Psoas muscle (tissue), 8 donors: Measurements from ENCODE around the gene GALT. TPM values are rescaled to one million over a fixed set of nuclear protein-coding genes. Genes with fewer than 3 reads are reported as not detected.

ENCODE experiments used
- ATAC-seq, 4 donors: fragments of 200-7000 bp; cut with Tn5 transposase; one replicate each; pipeline ENCODE4 v1.9.1; 2020; ENCODE audit warnings: moderate library complexity in 3 of 4, mild to moderate bottlenecking in 2 of 4
- DNase-seq, 2 donors: peaks; one replicate each; pipeline ENCODE4 v3.0.0-alpha.2; 2020
- H3K27ac ChIP-seq: fragments of 200-600 bp; one replicate; pipeline ENCODE4 v1.8.0; 2022
- H3K27me3 ChIP-seq, 3 donors: fragments of 200-600 bp in 1 of 3; one replicate each; pipeline versions ENCODE4 v1.6.1 to v1.8.0; 2013 to 2022; ENCODE audit warnings: low read length in 2 of 3, mild to moderate bottlenecking in 2 of 3, moderate library complexity in 1 of 3; ENCODE audit not compliant: insufficient read depth in 3 of 3
- H3K36me3 ChIP-seq, 2 donors: fragments of 200-600 bp in 1 of 2; one replicate each; pipeline versions ENCODE4 v1.6.1 to v1.8.0; 2013 to 2022; ENCODE audit warnings: low read depth in 1 of 2, mild to moderate bottlenecking in 1 of 2, moderate library complexity in 1 of 2; ENCODE audit not compliant: insufficient read depth in 1 of 2
- H3K4me1 ChIP-seq: fragments of 200-600 bp; one replicate; pipeline ENCODE4 v1.8.0; 2022
- H3K4me3 ChIP-seq: fragments of 200-600 bp; one replicate; pipeline ENCODE4 v1.8.0; 2022; ENCODE audit warnings: mild to moderate bottlenecking
- H3K9me3 ChIP-seq: fragments of 200-600 bp; one replicate; pipeline ENCODE4 v1.8.0; 2022
- CTCF ChIP-seq: fragments of 200-600 bp; IDR thresholded peaks from one replicate; pipeline ENCODE4 v1.8.0; 2022; ENCODE audit warnings: antibody characterized with exemption
- WGBS, 3 donors: extraction: QIAGEN DNeasy Blood & Tissue Kit; methylation state at CpG; one replicate each; pipeline versions ENCODE4 v1.1.6 to v1.1.7; 2013; 5-methylcytosine and 5-hydroxymethylcytosine counted together
- intact Hi-C, 2 donors: fragments of 100-400 bp; cut with DNase I; formaldehyde crosslinking; loops; one replicate each; pipeline versions ENCODE4 v1.11.0 to v1.14.2; 2022
- polyA plus RNA-seq, 3 donors: library from polyadenylated mRNA; stranded (reverse); fragments of 200-250 nt; gene quantifications; one replicate each; pipeline ENCODE4 v1.2.3, GENCODE V29; 2013
- total RNA-seq, 4 donors: library from RNA; stranded (reverse); fragmentation: NEBNext Ultra II Directional in 2 of 4; extraction: Animal tissue kit (Norgen Biotek cat#: 25700) in 2 of 4; gene quantifications; one replicate each; pipeline versions ENCODE4 v1.2.1 to v1.2.4, GENCODE V29; 2021 to 2023
- donor health status: healthy with polysubstance abuse.
- donor health status: DM: no; HTN: no; CAD: no; lungs with moderate emphysema.
- donor health status: Bipolar disorder and iron deficiency.
- donor health status: healthy.
- donor health status: DM: yes; HTN: yes; CAD: no.
- donor health status: DM: no; HTN: no; CAD: no.
- donor health status: DM: no; HTN: no; CAD: no.
- donor health status: DM: yes; HTN: yes; CAD: no.

The GALT gene
- total and polyA plus RNA-seq, 7 donors: 9.5 to 40.6 (median 17.7) TPM

DNA sequence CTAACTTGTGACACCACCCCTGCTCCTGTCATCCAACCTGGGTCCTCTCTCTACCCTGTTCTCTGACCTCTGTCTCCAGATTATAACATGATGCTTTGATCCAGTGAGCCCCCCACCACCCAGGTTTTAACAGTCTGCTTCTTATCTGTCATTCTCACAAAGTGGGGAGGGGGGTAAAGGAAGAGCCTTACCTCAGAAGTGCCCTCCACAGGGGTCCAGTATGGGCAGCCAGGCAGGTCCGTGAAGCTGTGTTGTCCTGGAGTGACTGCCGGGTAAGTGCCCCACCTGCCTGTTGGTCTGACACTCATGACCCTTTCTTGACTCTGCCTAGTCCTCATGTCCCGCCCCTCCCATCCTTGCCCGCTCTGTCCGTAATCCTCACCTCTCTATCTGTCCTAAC lies 8.9 kb downstream of the GALT start:
- intact Hi-C loops: no loop called here
- no peak for TF ChIP-seq CTCF
- H3K27ac ChIP-seq: no peak overlapping the region
- H3K9me3 ChIP-seq: no peaks in the 10 kb centered on the region
- peaks cover 0 to 15% of the 10 kb centered on the region in 2 donors for H3K36me3 ChIP-seq
- ATAC-seq: no peak
- no peak overlapping the region for H3K4me3 ChIP-seq
- WGBS, 3 donors: 67 to 80% (median 71%) methylated on average over 5 of the region's 5 CpGs
- peaks cover 37% of the 10 kb centered on the region for H3K4me1 ChIP-seq
- H3K27me3 ChIP-seq: no peaks in the 10 kb centered on the region
- no peak for DNase-seq

- intact Hi-C loops: no loop called here
Measured at GRCh38 chr9:34656992-34657391, 10.5 kb downstream of the GALT start.

GRCh38 chr9:34658461-34658860 lies 12.0 kb downstream of the GALT start:
- no peak overlapping the region for H3K27ac ChIP-seq
- peaks cover 0 to 18% of the 10 kb centered on the region in 2 donors for H3K36me3 ChIP-seq
- H3K9me3 ChIP-seq: no peaks in the 10 kb centered on the region
- H3K27me3 ChIP-seq: no peaks in the 10 kb centered on the region
- intact Hi-C loops: no loop called here
- DNase-seq (no peak), ATAC-seq (no peak)
- peaks cover 17% of the 10 kb centered on the region for H3K4me1 ChIP-seq
- no peak overlapping the region for H3K4me3 ChIP-seq
- TF ChIP-seq CTCF: no peak
- 71 to 83% (median 78%) methylated on average over 14 of the region's 14 CpGs for WGBS, 3 donors

More at GRCh38 chr9:34656992-34657391, 10.5 kb downstream of the GALT start:
- Histone ChIP-seq H3K4me1 (peaks cover 29% of the 10 kb centered on the region), H3K27me3 (no peaks in the 10 kb centered on the region), H3K9me3 (no peaks in the 10 kb centered on the region), H3K36me3 (peaks cover 0 to 18% of the 10 kb centered on the region in 2 donors), H3K27ac (no peak overlapping the region), H3K4me3 (no peak overlapping the region)
- no peak for DNase-seq
- no peak for TF ChIP-seq CTCF
- WGBS, 3 donors: 91 to 93% (median 93%) methylated on average over 5 of the region's 5 CpGs
- ATAC-seq: no peak

DNA sequence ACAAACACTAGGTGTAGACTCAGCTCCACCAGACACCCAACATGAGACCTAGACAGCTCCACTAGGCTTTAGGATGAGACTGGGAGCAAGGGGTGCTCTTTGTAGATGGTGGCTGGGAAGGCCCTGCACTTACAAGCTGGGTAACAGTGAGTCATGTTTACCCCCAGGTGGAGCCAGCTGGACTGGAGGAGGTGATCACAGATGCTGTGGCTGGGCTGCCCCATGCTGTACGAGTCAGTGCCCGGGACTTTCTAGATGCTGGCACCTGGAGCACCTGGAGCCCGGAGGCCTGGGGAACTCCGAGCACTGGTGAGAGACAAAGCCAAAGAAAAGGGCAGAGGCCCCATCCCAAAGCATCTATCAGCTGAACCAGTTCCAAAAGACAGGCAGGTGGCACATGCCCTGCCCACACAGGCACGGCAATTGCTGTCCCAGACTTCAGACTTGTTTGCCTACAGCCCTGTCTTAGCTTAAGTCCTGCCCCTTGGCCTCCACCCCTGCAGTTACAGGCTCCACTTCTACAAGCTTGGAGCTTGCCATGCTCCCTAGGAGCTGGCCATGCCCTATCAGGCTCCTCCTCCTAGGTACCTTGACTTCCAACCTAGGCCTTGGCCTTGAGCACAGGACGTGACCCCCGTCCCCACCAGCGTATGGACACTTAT lies 13.2 kb downstream of the GALT start:
- intact Hi-C loops: no loop called here
- TF ChIP-seq CTCF: no peak
- DNase-seq: no peak
- Histone ChIP-seq H3K4me1 (peaks cover 9% of the 10 kb centered on the region), H3K36me3 (peaks cover 0 to 18% of the 10 kb centered on the region in 2 donors), H3K27me3 (no peaks in the 10 kb centered on the region), H3K27ac (no peak overlapping the region), H3K4me3 (no peak overlapping the region), H3K9me3 (no peaks in the 10 kb centered on the region)
- ATAC-seq: no peak
- 87 to 92% (median 90%) methylated on average over 8 of the region's 8 CpGs for WGBS, 3 donors
